Heart right ventricle (tissue), 16 donors: Measurements from ENCODE around the gene TUBGCP6. TPM values are rescaled to one million over a fixed set of nuclear protein-coding genes. Genes with fewer than 3 reads are reported as not detected.

ENCODE experiments used
- ATAC-seq, 8 donors: fragments of 200-7000 bp; cut with Tn5 transposase; one replicate each; pipeline ENCODE4 v1.9.1; 2020; ENCODE audit warnings: mild to moderate bottlenecking in 8 of 8, moderate library complexity in 8 of 8, moderate number of reproducible peaks in 1 of 8
- DNase-seq, 2 donors: peaks; one replicate each; pipeline ENCODE4 v3.0.0-alpha.2; 2020
- H3K27ac ChIP-seq, 10 donors: fragments of 200-600 bp; sonication (generic) in 2 of 10; one replicate each; pipeline versions ENCODE4 v1.5.0 to v1.8.0; 2020 to 2022; ENCODE audit warnings: mild to moderate bottlenecking in 3 of 10
- H3K27me3 ChIP-seq, 7 donors: fragments of 200-600 bp; one replicate each; pipeline ENCODE4 v1.8.0; 2021 to 2022; ENCODE audit warnings: mild to moderate bottlenecking in 2 of 7
- H3K36me3 ChIP-seq, 9 donors: fragments of 200-600 bp; sonication (generic) in 1 of 9; one replicate each; pipeline versions ENCODE4 v1.5.0 to v1.8.0; 2020 to 2022; ENCODE audit warnings: mild to moderate bottlenecking in 2 of 9
- H3K4me1 ChIP-seq, 9 donors: fragments of 200-600 bp; sonication (generic) in 1 of 9; one replicate each; pipeline versions ENCODE4 v1.5.0 to v1.8.0; 2020 to 2022; ENCODE audit warnings: mild to moderate bottlenecking in 4 of 9
- H3K4me3 ChIP-seq, 10 donors: fragments of 200-600 bp; sonication (generic) in 2 of 10; one replicate each; pipeline versions ENCODE4 v1.5.0 to v1.8.0; 2020 to 2022; ENCODE audit warnings: mild to moderate bottlenecking in 7 of 10, moderate library complexity in 2 of 10
- H3K9me3 ChIP-seq, 11 donors: fragments of 200-600 bp in 10 of 11; sonication (generic) in 2 of 11; one replicate each; pipeline versions ENCODE4 v1.5.0 to v1.8.0; 2013 to 2022; ENCODE audit warnings: mild to moderate bottlenecking in 2 of 11, control low read depth in 1 of 11, moderate library complexity in 1 of 11
- CTCF ChIP-seq, 9 donors: fragments of 200-600 bp; sonication (generic) in 2 of 9; IDR thresholded peaks; one replicate each; pipeline versions ENCODE4 v1.5.0 to v1.8.0; 2021 to 2022; ENCODE audit warnings: antibody characterized with exemption in 9 of 9, mild to moderate bottlenecking in 5 of 9, moderate library complexity in 1 of 9
- WGBS, 2 donors: extraction: QIAGEN DNeasy Blood & Tissue Kit; methylation state at CpG; one replicate each; pipeline ENCODE4 v1.1.7; 2013; ENCODE audit warnings: inconsistent platforms in 1 of 2; 5-methylcytosine and 5-hydroxymethylcytosine counted together
- intact Hi-C, 10 donors: fragments of 100-400 bp; cut with DNase I; formaldehyde crosslinking; loops; one replicate each; pipeline versions ENCODE4 v1.11.1 to v1.14.2; 2022
- polyA plus RNA-seq, 2 donors: library from polyadenylated mRNA; stranded (reverse); fragments of 200-250 nt; gene quantifications; one replicate each; pipeline ENCODE4 v1.2.3, GENCODE V29; 2013
- total RNA-seq, 10 donors: library from RNA; stranded (reverse); fragmentation: NEBNext Ultra II Directional in 3 of 10; extraction: Animal tissue kit (Norgen Biotek cat#: 25700) in 3 of 10; gene quantifications; one replicate each; pipeline versions ENCODE4 v1.2.1 to v1.2.4, GENCODE V29; 2021 to 2023
- donor health status: Arrhythmogenic right ventricular cardiomyopathy.
- donor health status: ischemic (EF 13 %, LVEDD 7.1; RV severe dilation, severe dysfunction).
- donor health status: healthy with polysubstance abuse.
- donor health status: DM: no; HTN: yes; CAD: no.
- donor health status: DM: no; HTN: no; CAD: no.
- donor health status: ischemic (EF 25% LVEDD 6.9; RV normal size, moderate dysfunction).
- donor health status: ischemic (EF 25% LVEDD 5.7; RV mildly dilated, moderate dysfunction).
- donor health status: healthy.
- donor health status: DM: yes; HTN: yes; CAD: no.
- donor health status: Ischemic cardiomyopathy.
- donor health status: ischemic (EF 35%, LVEDD 5.7; RV mildly dilated, moderate dysfunction).
- donor health status: nonischemic (EF 11% LVEDD 7.7; RV severe dilation, severe dysfunction).
- donor health status: DM: yes; HTN: yes; CAD: no.
- donor health status: PGD.
- donor health status: ischemic (EF 29% LVEDD 5.4; RV normal size, mild dysfunction).
- donor health status: nonischemic (EF 23%, LVEDD 6.1; RV moderate dilation, normal function).

The TUBGCP6 gene
- total and polyA plus RNA-seq, 12 donors: 14.2 to 40.7 (median 18.5) TPM

DNA sequence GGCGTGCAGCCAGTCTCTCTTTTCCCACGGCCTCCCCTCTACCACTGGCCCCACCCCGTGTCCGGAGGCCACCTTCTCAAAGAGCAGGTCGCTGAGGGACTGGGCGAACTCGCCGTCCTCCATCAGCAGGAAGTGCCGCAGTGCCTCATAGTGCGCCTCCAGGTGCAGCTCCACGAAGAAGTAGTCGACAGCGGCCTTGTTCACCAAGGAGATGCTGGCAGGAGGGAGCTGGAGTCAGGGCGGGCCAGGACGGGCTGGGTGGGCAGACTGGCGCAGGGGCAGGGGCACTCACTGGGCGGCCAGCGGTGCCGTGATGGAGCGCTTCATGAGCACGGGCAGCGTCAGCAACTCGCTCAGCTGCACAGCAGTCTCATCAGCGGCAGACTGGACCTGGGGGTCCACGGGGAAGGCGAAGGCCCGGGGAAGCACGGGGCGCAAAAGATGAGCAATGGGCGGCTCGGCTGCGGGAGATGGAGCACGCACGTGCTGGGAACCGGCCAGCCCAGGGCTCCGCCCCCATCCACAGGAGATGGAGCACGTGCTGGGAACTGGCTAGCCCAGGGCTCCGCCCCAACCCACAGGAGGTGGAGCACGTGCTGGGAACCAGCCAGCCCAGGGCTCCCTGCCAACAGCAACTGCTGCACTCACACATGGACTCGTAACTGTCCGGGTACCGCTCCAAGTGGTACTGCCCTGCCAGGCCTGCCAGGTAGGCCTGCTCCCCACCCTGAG is 25.7 kb downstream of the TUBGCP6 start:
- no peak overlapping the region for H3K27ac ChIP-seq
- H3K36me3 ChIP-seq: peaks cover 10 to 99% (median 56%) of the 10 kb centered on the region in 9 donors
- no peaks in the 10 kb centered on the region for H3K27me3 ChIP-seq
- no peak for TF ChIP-seq CTCF (IDR thresholded peaks at IDR 0.05)
- H3K4me1 ChIP-seq: peaks cover 0 to 15% (median 6%) of the 10 kb centered on the region in 9 donors
- H3K4me3 ChIP-seq: no peak overlapping the region
- peak; percentile 76 to 85 (median 82) for ATAC-seq
- intact Hi-C loops: no loop called here
- H3K9me3 ChIP-seq: no peaks in the 10 kb centered on the region
- WGBS, 2 donors: 69 to 71% methylated on average over 42 of the region's 42 CpGs
- peak; percentile 83 to 90 for DNase-seq

- no peak for TF ChIP-seq CTCF (IDR thresholded peaks at IDR 0.05)
- peaks cover 0 to 15% (median 6%) of the 10 kb centered on the region in 9 donors for H3K4me1 ChIP-seq
- H3K27me3 ChIP-seq: no peaks in the 10 kb centered on the region
- H3K27ac ChIP-seq: no peak overlapping the region
- no peaks in the 10 kb centered on the region for H3K9me3 ChIP-seq
- H3K4me3 ChIP-seq: no peak overlapping the region
- H3K36me3 ChIP-seq: peaks cover 10 to 99% (median 56%) of the 10 kb centered on the region in 9 donors
- DNase-seq: no peak
- 70 to 83% methylated on average over 40 to 43 of the region's 43 CpGs for WGBS, 2 donors
- intact Hi-C loops: no loop called here
- peak in 5 of 8 donors; percentile 0 to 16 (median 2) for ATAC-seq
Observed at GRCh38 chr22:50218153-50218995, 26.4 kb downstream of the TUBGCP6 start.

DNA sequence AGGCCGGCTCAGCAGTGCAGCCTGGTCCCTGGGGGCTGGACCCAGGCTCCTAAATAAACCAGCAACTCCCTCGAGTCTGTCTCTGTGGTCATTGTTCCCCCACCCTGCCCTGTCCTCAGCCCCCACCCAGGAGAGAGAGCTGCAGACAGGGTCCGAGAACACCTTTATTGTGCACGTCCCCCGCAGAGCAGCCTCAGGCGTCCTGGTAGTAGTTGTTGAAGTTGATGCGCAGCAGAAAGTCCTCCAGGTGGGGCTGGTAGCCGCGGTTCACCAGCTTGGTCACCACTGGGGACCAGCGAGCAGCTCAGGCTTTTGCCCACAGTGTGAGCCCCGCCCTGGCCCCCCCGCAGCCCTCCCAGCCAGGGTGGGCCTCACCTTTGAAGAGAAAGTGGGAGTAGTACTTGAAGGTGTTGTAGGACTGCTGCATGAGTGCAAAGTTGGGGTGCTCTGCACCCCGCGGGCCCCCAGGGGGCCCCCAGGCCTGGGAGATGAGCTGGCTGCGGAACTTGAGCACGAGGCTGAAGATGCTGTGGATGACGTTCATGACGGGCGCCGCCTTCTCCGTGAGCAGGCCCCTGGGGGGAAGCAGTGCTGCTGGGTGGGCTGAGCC is 27.2 kb downstream of the TUBGCP6 start:
- H3K27ac ChIP-seq: no peak overlapping the region
- ATAC-seq (no peak), DNase-seq (no peak)
- intact Hi-C loops: no loop called here
- H3K4me3 ChIP-seq: no peak overlapping the region
- H3K9me3 ChIP-seq: no peaks in the 10 kb centered on the region
- TF ChIP-seq CTCF (IDR thresholded peaks at IDR 0.05): no peak
- 86 to 88% methylated on average over 21 of the region's 21 CpGs for WGBS, 2 donors
- peaks cover 0 to 15% (median 6%) of the 10 kb centered on the region in 9 donors for H3K4me1 ChIP-seq
- no peaks in the 10 kb centered on the region for H3K27me3 ChIP-seq
- H3K36me3 ChIP-seq: peaks cover 10 to 99% (median 56%) of the 10 kb centered on the region in 9 donors
